Adrenal gland (tissue), 5 donors: ENCODE measurements around the gene RPS6KL1.

Experiments used
- POLR2A ChIP-seq, 2 donors: fragments of 450-650 bp; IDR thresholded peaks; one replicate each; pipeline ENCODE4 v1.6.1; 2017; ENCODE audit warnings: antibody characterized with exemption in 2 of 2, mild to moderate bottlenecking in 2 of 2, moderate library complexity in 1 of 2
- TF ChIP-seq, protein P1 (sequence below), 6 experiments: fragments of 450-650 bp in 4 of 6; fragments of 200-600 bp in 2 of 6; sonication (generic) in 1 of 6; IDR thresholded peaks; 1 replicate in 5 of 6; 2 replicates in 1 of 6; pipeline versions ENCODE4 v1.5.1 to v1.8.0; 2016 to 2021; ENCODE audit warnings: antibody characterized with exemption in 6 of 6, mild to moderate bottlenecking in 2 of 6, moderate library complexity in 1 of 6
- donor health status: DM: no; HTN: no; CAD: no.

DNA sequence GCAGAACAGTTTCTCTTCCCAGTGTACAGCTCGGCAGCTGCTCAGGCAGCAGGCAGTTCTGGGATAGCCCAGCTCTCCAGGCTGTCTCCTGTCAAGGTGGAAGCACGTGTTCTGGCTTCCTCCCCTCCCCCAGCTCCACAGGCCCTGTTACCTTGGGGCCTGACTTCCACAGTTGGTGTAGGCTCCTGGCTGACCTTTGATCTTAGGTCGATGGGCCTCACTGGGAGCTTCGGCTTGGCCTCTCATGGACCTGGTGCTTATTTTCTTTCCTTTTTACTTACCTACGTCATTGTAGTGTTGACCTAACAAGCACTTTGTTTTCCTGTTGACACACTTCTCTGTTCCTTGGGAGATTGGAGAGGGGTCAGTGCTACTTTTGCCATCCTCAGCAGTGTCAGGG is 24.4 kb downstream of the RPS6KL1 start:
- TF ChIP-seq, protein P1, sequence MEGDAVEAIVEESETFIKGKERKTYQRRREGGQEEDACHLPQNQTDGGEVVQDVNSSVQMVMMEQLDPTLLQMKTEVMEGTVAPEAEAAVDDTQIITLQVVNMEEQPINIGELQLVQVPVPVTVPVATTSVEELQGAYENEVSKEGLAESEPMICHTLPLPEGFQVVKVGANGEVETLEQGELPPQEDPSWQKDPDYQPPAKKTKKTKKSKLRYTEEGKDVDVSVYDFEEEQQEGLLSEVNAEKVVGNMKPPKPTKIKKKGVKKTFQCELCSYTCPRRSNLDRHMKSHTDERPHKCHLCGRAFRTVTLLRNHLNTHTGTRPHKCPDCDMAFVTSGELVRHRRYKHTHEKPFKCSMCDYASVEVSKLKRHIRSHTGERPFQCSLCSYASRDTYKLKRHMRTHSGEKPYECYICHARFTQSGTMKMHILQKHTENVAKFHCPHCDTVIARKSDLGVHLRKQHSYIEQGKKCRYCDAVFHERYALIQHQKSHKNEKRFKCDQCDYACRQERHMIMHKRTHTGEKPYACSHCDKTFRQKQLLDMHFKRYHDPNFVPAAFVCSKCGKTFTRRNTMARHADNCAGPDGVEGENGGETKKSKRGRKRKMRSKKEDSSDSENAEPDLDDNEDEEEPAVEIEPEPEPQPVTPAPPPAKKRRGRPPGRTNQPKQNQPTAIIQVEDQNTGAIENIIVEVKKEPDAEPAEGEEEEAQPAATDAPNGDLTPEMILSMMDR (IDR thresholded peaks at IDR 0.05): no peak
- TF ChIP-seq POLR2A (IDR thresholded peaks at IDR 0.05): no peak
